Mucosa of descending colon (tissue), 3 donors: Measurements from ENCODE around the gene ATF6B. TPM values are rescaled to one million over a fixed set of nuclear protein-coding genes. Genes with fewer than 3 reads are reported as not detected.
A peak's percentile ranks its signal among the peaks of the same experiment; 100 is the strongest.

ENCODE experiments used
- ATAC-seq: fragments of 200-7000 bp; cut with Tn5 transposase; one replicate; pipeline ENCODE4 v1.9.1; 2020; ENCODE audit warnings: mild to moderate bottlenecking, moderate library complexity
- DNase-seq, 3 donors: peaks; one replicate each; pipeline ENCODE4 v3.0.0-alpha.2; 2020
- H3K36me3 ChIP-seq: fragments of 200-600 bp; one replicate; pipeline ENCODE4 v1.8.0; 2021; ENCODE audit warnings: low read depth, mild to moderate bottlenecking
- H3K4me1 ChIP-seq: fragments of 200-600 bp; one replicate; pipeline ENCODE4 v1.8.0; 2021; ENCODE audit warnings: low read depth, mild to moderate bottlenecking
- H3K4me3 ChIP-seq: fragments of 200-600 bp; one replicate; pipeline ENCODE4 v1.8.0; 2021; ENCODE audit warnings: mild to moderate bottlenecking
- H3K9me3 ChIP-seq: fragments of 200-600 bp; one replicate; pipeline ENCODE4 v1.8.0; 2021; ENCODE audit warnings: mild to moderate bottlenecking
- CTCF ChIP-seq: fragments of 200-600 bp; IDR thresholded peaks from one replicate; pipeline ENCODE4 v1.8.0; 2022; ENCODE audit warnings: antibody characterized with exemption, mild to moderate bottlenecking
- intact Hi-C, 2 donors: fragments of 100-400 bp; cut with DNase I in 1 of 2; cut with micrococcal nuclease in 1 of 2; formaldehyde crosslinking; loops; one replicate each; pipeline versions ENCODE4 v1.11.0 to v1.11.1; 2022; cut with DNase I, micrococcal nuclease
- total RNA-seq, 3 donors: library from RNA; stranded (reverse); fragmentation: NEBNext Ultra II Directional in 2 of 3; extraction: Animal tissue kit (Norgen Biotek cat#: 25700) in 2 of 3; gene quantifications; one replicate each; pipeline versions ENCODE4 v1.2.1 to v1.2.4, GENCODE V29; 2021 to 2023
- donor health status: DM: no; HTN: no; CAD: no; lungs with moderate emphysema.
- donor health status: DM: no; HTN: no; CAD: no.
- donor health status: DM: no; HTN: yes; CAD: no.

The ATF6B gene
- total RNA-seq, 3 donors from 2014 or later, result 79.9 to 121 (median 97.4) TPM

- Histone ChIP-seq H3K4me3 (no peak overlapping the region), H3K36me3 (no peaks in the 10 kb centered on the region), H3K9me3 (no peaks in the 10 kb centered on the region), H3K4me1 (peaks cover 10% of the 10 kb centered on the region)
- TF ChIP-seq CTCF, result no peak
- ATAC-seq (peak; percentile 27), DNase-seq (peak in 1 of 3 donors; percentile 47)
- intact Hi-C loops, result no loop called here
Observed at GRCh38 chr6:32096394-32097258, 31.4 kb downstream of the ATF6B start.

- no peak for ATAC-seq
Observed at GRCh38 chr6:32096087-32096393, 32.0 kb downstream of the ATF6B start.

GRCh38 chr6:32095338-32096086 is 32.5 kb downstream of the ATF6B start:
- H3K9me3 ChIP-seq, result no peaks in the 10 kb centered on the region
- H3K4me3 ChIP-seq, result no peak overlapping the region
- intact Hi-C loops, result no loop called here
- peaks cover 10% of the 10 kb centered on the region for H3K4me1 ChIP-seq
- DNase-seq (peak in 1 of 3 donors; percentile 37), ATAC-seq (peak; percentile 44)
- H3K36me3 ChIP-seq, result no peaks in the 10 kb centered on the region
- TF ChIP-seq CTCF, result no peak

More at GRCh38 chr6:32096087-32096393, 32.0 kb downstream of the ATF6B start:
- no peak overlapping the region for H3K4me3 ChIP-seq
- DNase-seq, result no peak
- TF ChIP-seq CTCF, result no peak
- H3K9me3 ChIP-seq, result no peaks in the 10 kb centered on the region
- intact Hi-C loops, result no loop called here
- no peaks in the 10 kb centered on the region for H3K36me3 ChIP-seq
- H3K4me1 ChIP-seq, result peaks cover 10% of the 10 kb centered on the region

DNA sequence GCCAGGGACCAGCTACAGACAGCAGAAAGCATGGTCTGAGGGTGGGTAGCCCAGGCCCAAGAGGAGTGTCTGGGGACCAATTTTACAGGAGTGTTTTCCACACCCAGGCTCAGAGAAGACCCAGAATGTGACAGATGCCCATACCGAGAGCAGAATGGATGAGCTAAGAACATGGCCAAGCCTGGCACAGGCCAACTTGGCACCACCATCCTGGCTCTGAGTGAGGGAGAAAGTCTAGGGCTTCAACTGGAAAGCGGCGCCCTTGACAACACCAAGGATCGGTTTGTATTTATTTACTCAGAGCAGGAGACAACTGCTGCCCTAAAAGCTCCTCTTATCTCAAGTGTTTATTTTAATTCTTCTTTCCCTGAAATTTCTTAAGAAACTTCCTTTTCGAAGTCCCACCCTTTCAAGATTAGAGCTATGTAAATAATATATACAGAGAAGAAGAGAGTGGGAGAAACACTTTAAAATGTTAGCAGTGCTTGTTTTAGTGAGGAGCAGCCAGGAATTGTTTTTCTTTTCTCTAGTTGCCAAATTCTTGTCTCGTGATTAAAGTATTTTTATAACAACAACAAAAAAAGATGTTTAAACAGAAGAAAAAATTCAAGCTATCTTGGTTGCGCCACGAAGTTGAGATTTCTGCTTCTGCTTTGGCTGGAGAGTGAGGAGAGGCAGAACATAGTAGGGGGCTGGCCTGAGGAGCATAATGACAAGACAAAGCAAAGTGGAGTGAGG is 35.1 kb downstream of the ATF6B start:
- TF ChIP-seq CTCF, result no peak
- Histone ChIP-seq H3K36me3 (no peaks in the 10 kb centered on the region), H3K4me1 (peaks cover 10% of the 10 kb centered on the region), H3K9me3 (no peaks in the 10 kb centered on the region), H3K4me3 (no peak overlapping the region)
- peak; percentile 8 for ATAC-seq
- peak in 1 of 3 donors; percentile 43 for DNase-seq
- intact Hi-C loops, result no loop called here

DNA sequence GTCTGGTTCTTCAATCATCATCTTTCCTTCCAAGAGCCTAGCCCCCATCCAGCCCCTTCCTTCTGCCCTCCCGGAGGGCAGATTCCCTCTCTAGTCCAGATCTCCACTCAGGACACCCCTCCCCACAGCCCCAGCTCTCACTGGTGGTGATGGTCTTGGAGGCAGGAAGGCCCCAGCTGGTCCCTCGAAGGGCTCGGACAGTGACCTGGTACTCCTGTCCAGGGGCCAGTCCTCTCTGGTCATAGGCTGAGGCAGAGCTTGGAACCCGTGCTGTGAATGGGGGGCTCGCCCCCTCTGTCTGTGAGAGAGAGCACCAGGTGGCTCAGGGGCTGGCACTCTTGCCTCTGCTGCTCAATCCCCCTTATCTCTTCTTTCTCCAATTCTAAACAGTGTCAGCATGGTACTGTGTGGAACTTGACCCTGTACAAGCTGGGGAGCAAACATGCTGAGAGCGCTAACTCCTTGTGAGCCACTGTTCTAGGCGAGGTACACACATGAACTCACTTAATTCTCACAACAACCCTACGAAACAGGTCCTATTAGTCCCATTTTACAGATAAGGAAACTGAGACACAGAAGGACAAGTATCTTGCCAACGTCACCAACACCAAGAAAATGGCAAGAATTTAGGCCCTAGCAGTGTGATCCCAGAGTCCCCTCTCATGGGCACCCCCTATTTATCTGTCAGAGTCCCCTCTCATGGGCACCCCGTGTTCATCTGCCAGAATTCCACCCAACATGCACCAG is 38.8 kb downstream of the ATF6B start:
- no peak for ATAC-seq
- Histone ChIP-seq H3K9me3 (no peaks in the 10 kb centered on the region), H3K4me1 (peaks cover 13% of the 10 kb centered on the region), H3K36me3 (no peaks in the 10 kb centered on the region), H3K4me3 (no peak overlapping the region)
- intact Hi-C loops, result no loop called here
- no peak for TF ChIP-seq CTCF
- DNase-seq, result no peak
